SK-N-SH treated with all-trans-retinoic acid at 6 μM for 48 hours (cell line): Measurements from ENCODE around the gene VEZF1.

Source experiments
- ATAC-seq: fragments of 200-7000 bp; cut with Tn5 transposase; 3 replicates; pipeline ENCODE4 v1.9.1; 2020; ENCODE audit warnings: mild to moderate bottlenecking, moderate library complexity
- ARNTL ChIP-seq: fragments of 450-650 bp; formaldehyde crosslinking; IDR thresholded peaks from 2 replicates; pipeline ENCODE4 v1.5.0; 2020; ENCODE audit warnings: low read depth, mild to moderate bottlenecking, moderate library complexity, borderline replicate concordance
- ESRRG ChIP-seq: fragments of 250-450 bp; sonication (Bioruptor Pico); IDR thresholded peaks from 2 replicates; pipeline ENCODE4 v1.6.1; 2021; ENCODE audit warnings: mild to moderate bottlenecking
- GLIS3 ChIP-seq: fragments of 250-450 bp; sonication (Bioruptor Pico); IDR thresholded peaks from 2 replicates; pipeline ENCODE4 v1.5.0; 2020; ENCODE audit warnings: mild to moderate bottlenecking, moderate library complexity
- ISL1 ChIP-seq: fragments of 250-450 bp; sonication (Bioruptor Pico); IDR thresholded peaks from 2 replicates; pipeline ENCODE4 v2.1.2; 2022; ENCODE audit warnings: mild to moderate bottlenecking, moderate library complexity
- OSR1 ChIP-seq: fragments of 250-450 bp; sonication (Bioruptor Pico); IDR thresholded peaks from 2 replicates; pipeline ENCODE4 v1.8.0; 2022; ENCODE audit warnings: moderate library complexity, mild to moderate bottlenecking, inconsistent platforms
- PPARA ChIP-seq: fragments of 250-450 bp; sonication (Bioruptor Pico); IDR thresholded peaks from 2 replicates; pipeline ENCODE4 v1.5.0; 2020; ENCODE audit warnings: mild to moderate bottlenecking, borderline replicate concordance
- RARB ChIP-seq: fragments of 250-450 bp; sonication (Bioruptor Pico); IDR thresholded peaks from 2 replicates; pipeline ENCODE4 v1.8.0; 2021; ENCODE audit warnings: mild to moderate bottlenecking, moderate library complexity
- SNAI2 ChIP-seq: fragments of 250-450 bp; sonication (Bioruptor Pico); IDR thresholded peaks from 2 replicates; pipeline ENCODE4 v1.5.0; 2020; ENCODE audit warnings: mild to moderate bottlenecking, moderate library complexity
- TCF4 ChIP-seq: fragments of 250-450 bp; sonication (Bioruptor Pico); IDR thresholded peaks from 2 replicates; pipeline ENCODE4 v1.8.0; 2021; ENCODE audit warnings: mild to moderate bottlenecking, moderate library complexity, borderline replicate concordance
- TOX ChIP-seq: fragments of 250-450 bp; sonication (Bioruptor Pico); IDR thresholded peaks from 2 replicates; pipeline ENCODE4 v1.8.0; 2021; ENCODE audit warnings: mild to moderate bottlenecking, moderate library complexity, borderline replicate concordance
- ZNF565 ChIP-seq: fragments of 450-650 bp; formaldehyde crosslinking; conservative IDR thresholded peaks from 2 replicates; pipeline ENCODE4 v1.5.0; 2020; ENCODE audit warnings: low read depth, mild to moderate bottlenecking, moderate library complexity
- ZNF70 ChIP-seq: fragments of 450-650 bp; formaldehyde crosslinking; IDR thresholded peaks from 2 replicates; pipeline ENCODE4 v1.5.0; 2020; ENCODE audit warnings: mild to moderate bottlenecking, moderate library complexity
- ZNF8 ChIP-seq: fragments of 450-650 bp; formaldehyde crosslinking; IDR thresholded peaks from 2 replicates; pipeline ENCODE4 v1.5.0; 2020; ENCODE audit warnings: mild to moderate bottlenecking, moderate library complexity
- TF ChIP-seq, protein P1 (sequence below): fragments of 250-450 bp; sonication (Bioruptor Pico); IDR thresholded peaks from 2 replicates; pipeline ENCODE4 v1.5.1; 2020; ENCODE audit warnings: low read depth, mild to moderate bottlenecking, moderate library complexity
- TF ChIP-seq, protein P2 (sequence below): fragments of 250-450 bp; sonication (Bioruptor Pico); IDR thresholded peaks from 2 replicates; pipeline ENCODE4 v1.5.0; 2020; ENCODE audit warnings: mild to moderate bottlenecking, moderate library complexity
- TF ChIP-seq, protein P3 (sequence below): fragments of 250-450 bp; sonication (Bioruptor Pico); IDR thresholded peaks from 2 replicates; pipeline ENCODE4 v1.8.0; 2020; ENCODE audit warnings: mild to moderate bottlenecking, moderate library complexity, borderline replicate concordance
- TF ChIP-seq, protein P4 (sequence below): fragments of 250-450 bp; sonication (Bioruptor Pico); IDR thresholded peaks from 2 replicates; pipeline ENCODE4 v1.5.1; 2021; ENCODE audit warnings: mild to moderate bottlenecking, moderate library complexity

VEZF1 gene

DNA sequence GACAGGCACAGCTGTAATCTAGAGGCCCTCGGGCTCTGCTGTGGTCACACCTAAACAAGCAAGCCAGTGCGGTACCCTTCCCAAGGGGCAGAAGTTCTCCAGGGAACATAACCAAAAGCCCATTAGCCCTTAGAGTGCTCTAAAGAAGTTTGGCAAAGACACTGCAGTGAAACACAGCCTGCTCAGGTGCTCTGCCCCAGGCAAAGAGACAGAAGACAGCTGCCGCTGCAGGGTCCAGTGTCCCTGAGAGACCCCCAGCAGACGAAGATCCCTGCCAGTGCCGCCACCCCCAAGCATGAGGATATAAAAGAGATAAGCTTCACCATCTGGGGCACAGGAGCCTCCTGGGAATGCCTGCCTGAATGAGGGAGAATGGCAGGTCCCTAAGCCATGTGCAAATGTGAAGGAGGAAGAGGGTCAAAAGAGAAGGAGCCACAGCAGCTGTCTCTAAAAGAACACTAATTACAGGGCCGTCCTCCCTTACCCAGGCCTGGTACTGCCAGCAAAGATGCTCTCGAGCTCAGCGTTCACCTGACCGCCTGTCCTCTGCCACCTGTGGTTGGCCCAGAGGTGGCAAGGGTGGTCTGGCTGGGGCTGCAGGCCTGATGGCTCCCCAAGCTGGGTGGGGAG, 62.6 kb downstream of the VEZF1 start:
- TF ChIP-seq GLIS3 (CRISPR knock-in tag), result no peak
- no peak for TF ChIP-seq PPARA (CRISPR knock-in tag)
- TF ChIP-seq, protein P1, sequence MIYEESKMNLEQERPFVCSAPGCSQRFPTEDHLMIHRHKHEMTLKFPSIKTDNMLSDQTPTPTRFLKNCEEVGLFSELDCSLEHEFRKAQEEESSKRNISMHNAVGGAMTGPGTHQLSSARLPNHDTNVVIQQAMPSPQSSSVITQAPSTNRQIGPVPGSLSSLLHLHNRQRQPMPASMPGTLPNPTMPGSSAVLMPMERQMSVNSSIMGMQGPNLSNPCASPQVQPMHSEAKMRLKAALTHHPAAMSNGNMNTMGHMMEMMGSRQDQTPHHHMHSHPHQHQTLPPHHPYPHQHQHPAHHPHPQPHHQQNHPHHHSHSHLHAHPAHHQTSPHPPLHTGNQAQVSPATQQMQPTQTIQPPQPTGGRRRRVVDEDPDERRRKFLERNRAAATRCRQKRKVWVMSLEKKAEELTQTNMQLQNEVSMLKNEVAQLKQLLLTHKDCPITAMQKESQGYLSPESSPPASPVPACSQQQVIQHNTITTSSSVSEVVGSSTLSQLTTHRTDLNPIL (CRISPR knock-in tag), result no peak
- no peak for TF ChIP-seq ARNTL (CRISPR knock-in tag)
- TF ChIP-seq SNAI2 (CRISPR knock-in tag), result no peak
- TF ChIP-seq, protein P2, sequence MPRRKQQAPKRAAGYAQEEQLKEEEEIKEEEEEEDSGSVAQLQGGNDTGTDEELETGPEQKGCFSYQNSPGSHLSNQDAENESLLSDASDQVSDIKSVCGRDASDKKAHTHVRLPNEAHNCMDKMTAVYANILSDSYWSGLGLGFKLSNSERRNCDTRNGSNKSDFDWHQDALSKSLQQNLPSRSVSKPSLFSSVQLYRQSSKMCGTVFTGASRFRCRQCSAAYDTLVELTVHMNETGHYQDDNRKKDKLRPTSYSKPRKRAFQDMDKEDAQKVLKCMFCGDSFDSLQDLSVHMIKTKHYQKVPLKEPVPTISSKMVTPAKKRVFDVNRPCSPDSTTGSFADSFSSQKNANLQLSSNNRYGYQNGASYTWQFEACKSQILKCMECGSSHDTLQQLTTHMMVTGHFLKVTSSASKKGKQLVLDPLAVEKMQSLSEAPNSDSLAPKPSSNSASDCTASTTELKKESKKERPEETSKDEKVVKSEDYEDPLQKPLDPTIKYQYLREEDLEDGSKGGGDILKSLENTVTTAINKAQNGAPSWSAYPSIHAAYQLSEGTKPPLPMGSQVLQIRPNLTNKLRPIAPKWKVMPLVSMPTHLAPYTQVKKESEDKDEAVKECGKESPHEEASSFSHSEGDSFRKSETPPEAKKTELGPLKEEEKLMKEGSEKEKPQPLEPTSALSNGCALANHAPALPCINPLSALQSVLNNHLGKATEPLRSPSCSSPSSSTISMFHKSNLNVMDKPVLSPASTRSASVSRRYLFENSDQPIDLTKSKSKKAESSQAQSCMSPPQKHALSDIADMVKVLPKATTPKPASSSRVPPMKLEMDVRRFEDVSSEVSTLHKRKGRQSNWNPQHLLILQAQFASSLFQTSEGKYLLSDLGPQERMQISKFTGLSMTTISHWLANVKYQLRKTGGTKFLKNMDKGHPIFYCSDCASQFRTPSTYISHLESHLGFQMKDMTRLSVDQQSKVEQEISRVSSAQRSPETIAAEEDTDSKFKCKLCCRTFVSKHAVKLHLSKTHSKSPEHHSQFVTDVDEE (CRISPR knock-in tag), result no peak
- TF ChIP-seq, protein P3, sequence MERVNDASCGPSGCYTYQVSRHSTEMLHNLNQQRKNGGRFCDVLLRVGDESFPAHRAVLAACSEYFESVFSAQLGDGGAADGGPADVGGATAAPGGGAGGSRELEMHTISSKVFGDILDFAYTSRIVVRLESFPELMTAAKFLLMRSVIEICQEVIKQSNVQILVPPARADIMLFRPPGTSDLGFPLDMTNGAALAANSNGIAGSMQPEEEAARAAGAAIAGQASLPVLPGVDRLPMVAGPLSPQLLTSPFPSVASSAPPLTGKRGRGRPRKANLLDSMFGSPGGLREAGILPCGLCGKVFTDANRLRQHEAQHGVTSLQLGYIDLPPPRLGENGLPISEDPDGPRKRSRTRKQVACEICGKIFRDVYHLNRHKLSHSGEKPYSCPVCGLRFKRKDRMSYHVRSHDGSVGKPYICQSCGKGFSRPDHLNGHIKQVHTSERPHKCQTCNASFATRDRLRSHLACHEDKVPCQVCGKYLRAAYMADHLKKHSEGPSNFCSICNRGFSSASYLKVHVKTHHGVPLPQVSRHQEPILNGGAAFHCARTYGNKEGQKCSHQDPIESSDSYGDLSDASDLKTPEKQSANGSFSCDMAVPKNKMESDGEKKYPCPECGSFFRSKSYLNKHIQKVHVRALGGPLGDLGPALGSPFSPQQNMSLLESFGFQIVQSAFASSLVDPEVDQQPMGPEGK (CRISPR knock-in tag), result no peak

DNA sequence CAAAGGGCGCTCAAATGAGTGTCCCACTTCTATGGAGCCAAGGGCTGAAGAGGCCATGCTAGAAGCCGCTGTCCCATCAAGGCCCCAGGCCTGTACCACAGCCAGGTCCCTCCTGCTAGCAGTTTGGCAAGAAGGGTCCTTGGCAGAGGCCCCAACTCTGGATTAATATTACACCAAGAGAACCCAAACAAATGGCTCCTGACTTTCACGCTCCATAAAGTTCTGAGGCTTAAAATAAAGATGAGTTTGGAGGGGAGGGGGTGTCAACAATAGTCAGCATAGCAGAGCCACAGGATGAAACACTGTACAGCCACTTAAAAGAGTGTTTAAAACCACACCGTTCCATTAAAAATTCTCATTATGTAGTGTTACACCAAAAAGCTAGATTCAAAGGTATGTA, 63.4 kb downstream of the VEZF1 start:
- TF ChIP-seq ESRRG (CRISPR knock-in tag) (no peak), ZNF70 (CRISPR knock-in tag) (no peak), RARB (CRISPR knock-in tag) (no peak), GLIS3 (CRISPR knock-in tag) (no peak), ZNF8 (no peak), OSR1 (CRISPR knock-in tag) (no peak), ZNF565 (CRISPR knock-in tag) (no peak), TCF4 (CRISPR knock-in tag) (no peak), ARNTL (CRISPR knock-in tag) (no peak), SNAI2 (CRISPR knock-in tag) (no peak), ISL1 (CRISPR knock-in tag) (no peak), TOX (CRISPR knock-in tag) (no peak), PPARA (CRISPR knock-in tag) (no peak)
- TF ChIP-seq, protein P1 (CRISPR knock-in tag), result no peak
- TF ChIP-seq, protein P3 (CRISPR knock-in tag), result no peak
- TF ChIP-seq, protein P4, sequence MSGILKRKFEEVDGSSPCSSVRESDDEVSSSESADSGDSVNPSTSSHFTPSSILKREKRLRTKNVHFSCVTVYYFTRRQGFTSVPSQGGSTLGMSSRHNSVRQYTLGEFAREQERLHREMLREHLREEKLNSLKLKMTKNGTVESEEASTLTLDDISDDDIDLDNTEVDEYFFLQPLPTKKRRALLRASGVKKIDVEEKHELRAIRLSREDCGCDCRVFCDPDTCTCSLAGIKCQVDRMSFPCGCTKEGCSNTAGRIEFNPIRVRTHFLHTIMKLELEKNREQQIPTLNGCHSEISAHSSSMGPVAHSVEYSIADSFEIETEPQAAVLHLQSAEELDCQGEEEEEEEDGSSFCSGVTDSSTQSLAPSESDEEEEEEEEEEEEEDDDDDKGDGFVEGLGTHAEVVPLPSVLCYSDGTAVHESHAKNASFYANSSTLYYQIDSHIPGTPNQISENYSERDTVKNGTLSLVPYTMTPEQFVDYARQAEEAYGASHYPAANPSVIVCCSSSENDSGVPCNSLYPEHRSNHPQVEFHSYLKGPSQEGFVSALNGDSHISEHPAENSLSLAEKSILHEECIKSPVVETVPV (CRISPR knock-in tag), result no peak
- ATAC-seq, result no peak

More for the DNA sequence above, 62.6 kb downstream of the VEZF1 start:
- ATAC-seq, result no peak
